Kidney capillary endothelial cell (primary cell): ENCODE measurements around the gene SSBP2.

ENCODE experiments used
- DNase-seq: peaks from one replicate; pipeline ENCODE4 v3.0.0-alpha.2; 2018; ENCODE audit warnings: low spot score

Gene SSBP2

GRCh38 chr5:81389025-81389424, 361.9 kb downstream of the SSBP2 start:
- DNase-seq, result no peak

GRCh38 chr5:81388169-81388568, 362.7 kb downstream of the SSBP2 start:
- DNase-seq, result no peak

GRCh38 chr5:81383867-81384266, 367.0 kb downstream of the SSBP2 start:
- DNase-seq, result no peak

- DNase-seq, result no peak
These were observed 379.5 kb downstream of the SSBP2 start for GRCh38 chr5:81371354-81371876.

GRCh38 chr5:81370912-81371311, 380.0 kb downstream of the SSBP2 start:
- no peak for DNase-seq

GRCh38 chr5:81365541-81365940, 385.4 kb downstream of the SSBP2 start:
- DNase-seq, result no peak

- DNase-seq, result no peak
These were observed 387.6 kb downstream of the SSBP2 start for GRCh38 chr5:81363093-81363871.
